ENCODE results near the gene OR10D3.
"Not testable (repeated sequence)": the region's sequence is repeated elsewhere in the genome, so short reads cannot be mapped to it uniquely, and the experiment has no call there.

OR10D3 gene, protein sequence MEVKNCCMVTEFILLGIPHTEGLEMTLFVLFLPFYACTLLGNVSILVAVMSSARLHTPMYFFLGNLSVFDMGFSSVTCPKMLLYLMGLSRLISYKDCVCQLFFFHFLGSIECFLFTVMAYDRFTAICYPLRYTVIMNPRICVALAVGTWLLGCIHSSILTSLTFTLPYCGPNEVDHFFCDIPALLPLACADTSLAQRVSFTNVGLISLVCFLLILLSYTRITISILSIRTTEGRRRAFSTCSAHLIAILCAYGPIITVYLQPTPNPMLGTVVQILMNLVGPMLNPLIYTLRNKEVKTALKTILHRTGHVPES

DNA sequence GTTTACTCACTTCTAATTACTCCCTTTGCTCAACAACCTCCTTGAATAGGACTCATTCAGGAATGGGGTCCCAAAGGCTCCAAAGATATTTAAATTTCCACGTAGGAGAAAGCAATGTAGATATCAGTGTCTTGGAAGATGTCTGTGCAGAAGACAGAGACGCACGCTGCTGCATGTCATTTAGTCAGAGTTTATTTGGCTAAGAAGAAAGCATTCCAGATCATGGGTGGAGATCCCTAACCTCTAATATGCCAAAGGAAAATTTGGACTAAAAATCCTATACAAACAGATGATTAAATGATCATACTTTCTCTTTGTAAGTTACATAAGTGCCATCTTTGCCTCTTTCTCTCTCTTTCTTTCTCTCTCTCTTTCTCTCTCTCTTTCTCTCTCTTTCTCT, at the start of gene OR10D3:
TSS of gene OR10D3 (plus strand) at position 278 of the 400 bp plus-strand sequence. CDS start 1,925 bp downstream, outside the sequence.
- no peak for DNase-seq (ENCODE audit: low read depth, low spot score)

DNA sequence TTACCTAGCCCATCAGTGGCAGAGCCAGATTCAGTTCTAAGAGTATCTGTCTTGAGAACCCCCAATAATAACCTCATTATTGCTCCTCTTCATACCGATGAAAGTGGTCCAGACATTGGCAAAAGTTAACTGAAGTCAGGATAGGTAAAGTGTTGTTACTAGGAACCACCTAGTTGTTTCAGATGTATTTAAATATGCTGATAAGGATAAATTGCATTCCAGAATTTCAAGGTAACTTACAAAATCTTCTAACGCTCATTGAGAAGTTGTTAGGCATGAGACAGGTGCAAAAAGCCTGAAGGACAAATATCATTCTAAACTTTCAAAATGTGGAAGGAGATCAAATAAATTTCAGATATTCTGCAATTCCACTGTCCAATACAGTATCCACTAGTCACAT, 40.1 kb upstream of the OR10D3 start:
- DNase-seq (ENCODE audit: low read depth, low spot score) = no peak

DNA sequence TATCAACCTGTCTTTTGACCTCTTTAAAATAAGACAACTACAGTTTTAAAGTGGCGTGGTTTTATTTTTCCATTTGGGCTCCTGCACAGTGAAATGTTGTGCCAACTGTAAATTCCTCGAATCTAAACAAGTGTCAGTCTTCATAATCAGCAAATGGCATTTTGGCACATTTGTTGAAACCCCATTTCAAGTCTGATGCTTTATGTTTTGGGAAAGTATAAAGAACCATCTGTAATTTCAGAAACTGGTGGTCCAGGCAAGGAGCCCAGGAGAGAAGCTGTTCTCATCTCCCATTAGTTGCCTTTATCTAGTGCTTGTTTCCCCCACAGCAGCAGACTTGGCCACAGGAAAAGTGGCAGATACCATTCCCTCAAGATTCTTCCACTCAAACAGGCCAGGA, 35.2 kb upstream of the OR10D3 start:
- DNase-seq (ENCODE audit: low read depth, low spot score) = no peak

DNA sequence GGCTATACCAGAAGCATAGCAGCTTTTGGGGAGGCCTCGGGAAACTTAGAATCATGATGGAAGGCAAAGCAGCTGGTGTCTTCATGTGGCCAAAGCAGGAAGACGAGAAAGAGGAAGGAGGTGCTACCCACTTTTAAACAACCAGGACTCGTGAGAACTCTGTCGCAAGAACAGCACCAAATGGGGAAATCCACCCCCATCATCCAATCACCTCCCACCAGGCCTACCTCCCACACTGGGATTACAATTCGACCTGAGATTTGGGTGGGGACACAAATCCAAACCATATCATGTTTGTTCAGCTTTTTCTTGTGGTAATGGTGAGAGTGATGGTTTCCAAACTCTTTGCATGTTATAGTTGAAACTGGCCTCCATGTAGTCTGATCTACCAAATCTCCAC, 32.5 kb upstream of the OR10D3 start:
- no peak for DNase-seq (ENCODE audit: low read depth, low spot score)

DNA sequence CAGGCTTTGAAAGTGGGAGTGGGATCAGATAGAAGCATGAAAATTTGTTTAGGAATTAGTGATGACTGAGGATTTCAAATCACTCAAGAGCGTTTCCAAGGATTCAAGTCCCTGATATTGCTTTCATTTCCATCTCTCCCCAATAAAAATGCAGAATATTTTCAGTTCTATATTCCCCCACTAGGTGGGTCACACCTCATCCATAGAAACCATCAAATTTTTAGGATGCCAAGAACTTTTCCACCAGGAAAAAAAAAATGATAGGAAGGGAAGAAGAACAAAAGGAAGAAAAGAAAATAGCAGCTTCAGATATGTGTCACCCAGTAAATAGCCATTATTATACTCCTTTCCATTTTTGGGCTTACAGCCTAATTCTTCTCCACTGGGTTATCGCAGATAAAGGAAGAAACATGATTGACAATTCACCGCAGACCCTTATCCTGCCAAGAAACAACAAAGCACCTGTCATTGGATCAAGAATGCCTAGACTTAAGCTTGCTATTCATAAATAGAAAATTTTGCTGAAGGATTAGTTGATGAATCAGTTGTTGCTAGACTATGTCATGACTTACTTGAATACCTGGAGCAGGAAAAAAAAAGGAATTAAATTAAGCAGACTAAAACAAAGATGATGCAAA, 30.3 kb upstream of the OR10D3 start:
- peak; percentile 7 for DNase-seq (ENCODE audit: low read depth, low spot score)

DNA sequence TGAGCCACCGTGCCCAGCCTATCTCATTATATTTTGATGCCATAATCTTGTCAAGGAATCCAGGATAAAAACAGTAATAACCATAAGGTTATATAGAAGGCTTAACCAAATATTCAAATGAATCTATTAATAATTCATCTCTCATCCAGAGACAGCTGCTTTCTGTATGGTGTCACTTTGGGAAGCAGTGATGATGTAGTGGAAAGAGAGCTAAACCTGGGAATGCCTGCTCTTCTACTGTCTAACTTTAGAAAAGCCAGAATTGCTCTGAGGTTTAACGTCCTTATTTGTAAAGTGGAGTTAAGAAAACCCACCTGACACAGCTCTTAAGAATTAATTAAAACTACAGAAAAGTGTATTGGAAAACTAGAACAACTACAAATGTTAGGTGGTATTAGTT, 29.3 kb upstream of the OR10D3 start:
- no peak for DNase-seq (ENCODE audit: low read depth, low spot score)

DNA sequence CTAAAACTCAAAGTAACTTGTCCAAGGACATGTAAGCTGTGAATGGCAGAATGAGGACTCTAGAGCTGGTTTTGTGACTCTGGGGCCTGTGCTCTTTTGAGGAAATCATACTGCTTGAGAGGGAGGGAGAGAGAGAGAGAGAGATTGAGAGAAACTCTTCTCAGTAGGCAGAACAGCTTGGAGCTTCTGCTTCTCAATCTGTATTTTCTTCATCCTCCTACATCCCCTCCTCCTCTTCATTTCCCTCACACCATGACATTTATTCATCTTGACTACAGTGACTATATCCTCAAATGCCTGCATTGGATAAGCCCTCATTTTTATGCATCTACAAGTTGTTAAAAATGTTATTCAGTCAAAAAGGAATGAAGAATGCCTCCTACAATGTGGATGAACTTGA, 23.7 kb upstream of the OR10D3 start:
- DNase-seq (ENCODE audit: low read depth, low spot score) = no peak

DNA sequence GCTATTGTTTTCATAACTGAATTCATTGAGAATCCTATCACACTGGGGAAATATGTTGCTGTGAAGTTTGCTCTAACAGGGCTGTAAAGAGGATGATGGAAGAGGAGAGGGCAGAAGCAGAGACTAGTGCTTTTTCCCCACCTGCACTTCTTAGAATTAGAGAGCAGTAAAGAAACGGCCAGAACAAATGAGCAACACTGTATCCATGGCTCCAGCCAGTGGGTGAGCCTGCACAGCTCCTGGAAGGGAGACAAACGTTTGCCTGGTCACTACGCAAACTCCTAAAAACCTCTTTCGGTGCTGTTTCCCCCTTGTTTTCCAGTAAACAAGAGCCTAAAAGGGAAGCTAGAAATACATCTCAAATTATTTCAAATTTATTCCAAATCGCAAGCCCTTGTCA, 22.2 kb upstream of the OR10D3 start:
- DNase-seq (ENCODE audit: low read depth, low spot score) = no peak

DNA sequence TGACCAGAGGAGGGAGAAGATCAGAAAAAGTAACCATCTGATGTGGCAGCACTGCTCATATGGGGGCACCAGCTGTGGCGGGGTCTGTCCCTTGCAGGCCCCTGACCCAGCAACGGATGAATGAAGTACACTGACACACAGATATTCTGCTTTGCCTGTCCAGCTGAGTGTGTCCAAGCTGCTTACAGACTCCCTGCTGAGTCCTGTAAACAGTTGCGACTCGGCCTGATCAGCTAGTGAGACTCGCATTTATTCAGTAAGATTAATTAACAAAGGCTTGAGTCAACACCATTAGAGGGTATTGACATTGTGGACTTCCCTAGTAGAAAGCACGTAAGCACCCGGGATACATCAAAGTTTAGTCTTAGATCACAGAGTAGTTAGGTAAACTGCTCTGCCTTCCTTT, 15.3 kb upstream of the OR10D3 start:
- no peak for DNase-seq (ENCODE audit: low read depth, low spot score)

DNA sequence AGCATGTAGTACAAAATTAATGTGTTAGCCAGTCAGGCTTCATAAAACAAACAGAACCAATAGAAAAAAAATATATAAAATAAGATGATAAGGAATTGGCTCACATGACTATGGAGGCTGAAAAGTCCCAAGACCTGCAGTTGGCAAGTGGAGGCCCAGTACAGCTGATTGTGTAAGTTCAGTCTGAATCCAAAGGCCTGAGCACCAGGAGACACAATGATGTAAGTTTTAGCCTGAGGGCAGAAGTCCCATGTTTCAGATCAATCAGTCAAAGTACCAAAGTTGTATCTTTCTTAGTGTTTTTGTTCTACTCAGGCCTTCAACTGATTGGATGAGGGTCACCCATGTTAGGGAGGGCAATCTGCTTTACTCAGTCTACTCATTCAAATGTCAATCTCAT, 14.3 kb upstream of the OR10D3 start:
- no peak for DNase-seq (ENCODE audit: low read depth, low spot score)

DNA sequence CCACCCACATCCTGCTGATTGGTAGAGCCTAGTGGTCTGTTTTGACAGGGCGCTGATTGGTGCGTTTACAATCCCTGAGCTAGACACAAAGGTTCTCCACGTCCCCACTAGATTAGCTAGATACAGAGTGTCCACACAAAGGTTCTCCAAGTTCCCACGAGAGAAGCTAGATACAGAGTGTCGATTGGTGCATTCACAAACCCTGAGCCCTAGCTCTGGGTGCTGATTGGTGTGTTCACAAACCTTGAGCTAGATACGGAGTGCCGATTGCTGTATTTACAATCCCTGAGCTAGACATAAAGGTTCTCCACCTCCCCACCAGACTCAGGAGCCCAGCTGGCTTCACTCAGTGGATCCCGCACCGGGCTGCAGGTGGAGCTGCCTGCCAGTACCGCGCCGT, 12.8 kb upstream of the OR10D3 start:
- DNase-seq (ENCODE audit: low read depth, low spot score) = not testable (repeated sequence)

DNA sequence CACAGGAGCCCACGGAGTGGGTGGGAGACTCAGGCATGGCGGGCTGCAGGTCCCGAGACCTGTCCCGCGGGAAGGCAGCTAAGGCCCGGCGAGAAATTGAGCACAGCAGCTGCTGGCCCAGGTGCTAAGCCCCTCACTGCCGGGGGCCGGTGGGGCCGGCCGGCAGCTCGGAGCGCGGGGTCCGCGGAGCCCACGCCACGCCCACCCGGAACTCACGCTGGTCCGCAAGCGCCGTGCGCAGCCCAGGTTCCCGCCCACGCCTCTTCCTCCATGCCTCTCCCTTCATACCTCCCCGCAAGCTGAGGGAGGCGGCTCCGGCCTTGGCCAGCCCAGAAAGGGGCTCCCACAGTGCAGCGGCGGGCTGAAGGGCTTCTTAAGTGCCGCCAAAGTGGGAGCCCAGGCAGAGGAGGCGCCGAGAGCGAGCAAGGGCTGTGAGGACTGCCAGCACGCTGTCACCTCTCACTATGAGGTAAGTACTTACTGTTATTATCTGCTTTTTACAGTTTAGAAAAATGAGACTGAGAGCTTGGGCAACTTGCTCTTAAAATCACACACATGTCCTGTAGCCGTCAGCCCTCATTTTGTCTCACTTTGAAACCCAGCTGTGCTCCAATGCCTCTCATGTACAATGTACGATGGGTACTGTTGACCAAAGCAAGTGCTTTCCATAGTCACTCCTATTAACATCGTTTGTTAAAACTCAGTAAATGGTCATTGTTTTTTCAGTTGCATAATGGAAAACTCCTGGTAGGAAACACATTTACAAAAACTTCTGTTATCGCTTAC, 12.2 kb upstream of the OR10D3 start:
- no peak for DNase-seq (ENCODE audit: low read depth, low spot score)

DNA sequence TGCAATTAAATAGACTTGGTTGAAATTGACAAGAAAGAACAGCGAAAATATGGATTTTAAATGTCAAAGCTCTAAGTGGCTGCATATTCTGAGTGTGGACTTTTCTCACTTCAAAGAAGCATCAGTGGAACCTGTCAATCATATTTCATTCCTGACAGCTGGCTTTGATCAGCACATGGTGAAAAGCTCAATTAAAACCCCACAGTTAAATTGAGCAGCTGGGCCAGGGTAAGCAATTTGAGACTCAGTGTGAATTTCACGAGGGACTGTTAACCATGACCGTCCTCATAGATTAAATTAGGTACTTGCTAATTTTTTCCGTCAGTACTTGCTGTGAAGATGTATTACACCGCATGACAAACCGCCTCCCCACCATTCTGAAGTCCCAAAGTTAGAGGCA, 11.0 kb upstream of the OR10D3 start:
- DNase-seq (ENCODE audit: low read depth, low spot score) = no peak

DNA sequence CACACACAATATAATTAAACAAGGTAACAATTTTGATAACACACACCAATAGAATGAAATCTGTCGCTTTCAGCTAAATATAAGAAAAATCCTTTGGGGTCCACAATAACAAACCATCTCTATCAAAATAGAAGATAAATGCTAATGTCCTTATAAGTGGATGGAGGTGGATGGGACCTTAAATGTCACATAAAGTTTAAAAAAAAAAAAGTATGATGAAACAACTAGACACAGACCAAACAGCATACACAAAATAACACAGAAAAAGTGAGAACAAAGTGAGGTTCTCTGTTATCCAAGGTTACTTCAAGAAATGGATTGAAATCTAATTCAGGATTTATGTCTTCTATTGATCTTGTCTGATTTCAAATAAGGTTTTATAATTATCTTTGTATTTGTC, 10.5 kb upstream of the OR10D3 start:
- DNase-seq (ENCODE audit: low read depth, low spot score) = no peak

DNA sequence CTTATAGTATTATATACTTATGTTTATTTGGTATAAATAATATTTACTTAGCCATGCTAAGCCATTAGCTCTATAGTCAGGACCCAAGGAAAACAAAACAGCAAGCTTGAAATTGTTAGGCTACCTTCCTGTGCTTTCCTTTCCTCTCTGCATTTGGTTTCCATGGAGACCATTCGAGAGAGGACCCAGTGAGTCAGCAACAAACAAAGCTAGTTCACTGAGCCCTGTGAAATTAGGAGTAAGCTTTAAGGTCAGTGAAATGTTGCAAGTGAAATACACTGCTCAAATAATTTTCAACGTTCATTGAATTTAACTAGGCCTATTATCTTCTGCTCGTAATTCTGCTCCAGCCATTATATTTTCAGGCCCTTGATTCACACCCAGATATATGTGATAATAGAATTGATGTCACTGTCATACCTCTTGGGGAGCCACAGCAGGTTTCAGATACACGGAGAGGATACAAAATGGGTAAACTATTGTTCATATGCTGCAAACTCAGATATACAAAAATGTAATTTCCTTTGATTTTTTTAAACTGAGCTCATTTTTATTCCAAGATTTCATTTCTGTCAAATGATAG, 9.1 kb upstream of the OR10D3 start:
- DNase-seq (ENCODE audit: low read depth, low spot score) = peak; percentile 93

DNA sequence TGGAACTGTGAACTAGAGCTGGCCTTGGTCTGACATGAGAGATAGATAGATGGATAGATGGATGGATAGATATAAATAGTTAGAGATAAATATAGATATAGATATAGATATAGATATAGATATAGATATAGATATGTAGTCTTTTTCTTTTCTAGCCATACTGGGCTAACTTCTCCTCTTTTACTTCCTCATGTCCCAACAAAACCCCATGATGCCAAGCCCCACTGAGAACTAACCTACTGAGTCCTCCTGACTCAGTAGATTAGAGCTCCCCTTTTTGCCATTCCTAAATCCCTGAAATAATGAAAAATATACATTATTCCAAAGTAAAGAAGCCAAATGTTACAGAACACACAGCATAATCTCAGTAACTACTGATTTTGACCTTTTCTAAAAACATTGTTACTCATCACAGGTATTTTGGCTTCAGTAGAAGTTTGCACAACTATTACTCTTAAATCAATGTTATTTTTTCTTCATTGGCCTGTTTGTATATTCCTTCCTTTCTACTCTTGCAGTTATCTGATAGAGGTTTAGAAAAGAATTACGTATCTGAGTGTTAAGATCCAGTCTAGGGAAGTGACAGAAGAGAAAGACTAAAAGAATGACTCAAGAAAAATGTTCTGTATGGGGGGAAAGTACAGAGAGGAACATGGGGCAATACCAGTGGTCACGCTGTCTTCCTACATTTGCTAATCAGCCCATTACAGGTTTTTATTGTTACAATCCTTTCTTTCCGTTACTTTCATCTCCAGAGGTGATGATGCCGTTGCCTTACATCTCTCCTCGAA, 6.0 kb upstream of the OR10D3 start:
- DNase-seq (ENCODE audit: low read depth, low spot score) = no peak

DNA sequence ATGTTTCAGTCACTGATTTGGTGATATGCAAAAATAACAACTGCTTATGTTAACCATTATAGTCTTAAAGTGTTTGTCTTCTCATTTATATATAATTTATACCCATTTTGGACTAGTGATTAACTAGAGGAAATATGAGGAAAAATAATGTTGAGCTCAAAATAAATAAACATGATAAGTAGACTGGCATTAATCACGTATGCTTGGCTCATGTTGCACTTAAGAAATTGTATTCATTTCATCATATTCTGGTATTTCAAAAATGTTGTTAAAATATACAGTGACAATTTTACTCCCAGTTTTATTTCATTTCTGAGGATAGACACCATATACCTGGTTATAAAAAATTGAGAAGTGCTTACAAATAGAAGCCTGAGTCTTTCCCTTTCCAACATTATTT, 3.8 kb upstream of the OR10D3 start:
- no peak for DNase-seq (ENCODE audit: low read depth, low spot score)

DNA sequence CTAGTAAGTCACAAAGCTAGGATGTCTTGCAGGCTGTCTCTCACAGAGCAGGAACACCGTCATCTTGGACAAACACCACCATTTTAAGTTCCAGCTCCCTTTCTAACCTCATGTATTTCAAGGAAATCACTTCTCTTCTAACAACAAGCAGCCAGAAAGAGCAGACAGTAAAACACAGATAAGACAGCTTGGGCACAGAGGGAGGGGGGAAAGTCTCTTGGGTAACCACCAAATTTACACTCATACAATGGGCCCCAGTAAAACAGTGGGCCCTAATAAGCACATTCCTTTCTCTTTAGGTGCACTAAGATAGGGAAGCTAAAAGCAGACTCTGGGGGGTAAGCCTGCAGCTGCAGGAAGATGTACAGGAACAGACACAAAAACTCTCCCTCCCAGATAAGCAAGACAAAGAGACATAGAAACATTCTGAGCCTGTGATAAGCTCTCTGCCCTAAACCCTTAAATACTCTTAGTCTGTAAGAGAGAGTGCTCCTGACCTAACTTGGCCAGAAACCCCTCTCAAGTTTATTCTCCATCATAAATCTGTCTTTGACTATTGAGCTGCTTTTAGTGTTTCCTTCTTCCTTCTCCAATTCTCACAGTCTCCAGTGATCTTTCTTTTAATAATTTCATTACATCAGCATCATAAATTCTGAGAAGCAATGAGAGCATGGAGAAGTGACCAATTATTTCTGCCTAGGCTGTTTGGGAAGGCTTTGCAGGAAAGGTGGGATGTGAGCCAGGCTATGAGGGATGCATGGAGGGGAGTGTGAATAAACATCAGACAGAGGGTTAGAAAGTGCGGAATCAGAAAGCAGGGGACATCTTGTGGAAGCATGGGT, 7.4 kb downstream of the OR10D3 start:
- peak; percentile 8 for DNase-seq (ENCODE audit: low read depth, low spot score)

DNA sequence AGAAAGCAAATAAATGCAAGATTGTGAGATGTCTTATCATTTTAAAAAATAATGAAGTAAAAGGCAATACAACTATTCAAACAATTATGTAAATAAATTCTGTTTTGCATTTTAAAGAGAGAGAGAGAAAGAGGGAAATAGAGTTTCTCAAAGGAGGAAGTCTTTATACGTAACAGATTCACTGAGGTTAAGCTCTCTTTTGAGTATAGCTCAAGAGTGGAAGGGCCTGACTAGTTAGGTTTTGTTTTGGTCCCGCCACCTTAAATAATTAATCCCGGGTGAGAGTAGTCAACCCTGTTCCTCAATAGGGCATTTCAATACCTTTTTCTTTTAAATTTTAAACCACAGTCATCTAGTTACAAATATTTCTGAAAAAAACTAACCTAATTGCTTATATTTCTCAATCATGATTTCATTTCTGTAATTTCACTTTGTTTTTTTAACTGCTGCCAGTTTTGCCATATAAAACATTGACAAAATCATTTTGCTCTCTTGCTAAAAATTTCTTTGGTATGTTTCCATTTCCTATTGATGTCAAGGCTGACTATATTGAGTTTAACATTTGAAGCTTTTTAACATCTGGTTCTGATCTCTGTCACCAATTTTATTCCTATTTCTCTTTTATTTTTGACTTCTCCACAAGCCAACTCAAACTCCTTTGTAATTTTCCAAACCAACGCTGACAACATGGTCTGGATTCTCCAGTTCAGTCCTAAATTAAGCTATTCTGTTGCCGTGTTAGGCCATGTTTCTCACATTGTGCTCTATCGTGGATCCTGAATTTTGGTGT, 10.3 kb downstream of the OR10D3 start:
- DNase-seq (ENCODE audit: low read depth, low spot score) = no peak
